Measurements from ENCODE around the gene NFU1.

Gene NFU1

GRCh38 chr2:69393963-69394362, 43.3 kb downstream of the NFU1 start:
- Histone ChIP-seq H3K27ac (ENCODE audit: extremely low read depth, low read depth, low read length) (no peak overlapping the region), H3K36me3 (ENCODE audit: control insufficient read depth in 2 of 2, insufficient read depth in 1 of 2, low read length in 2 of 2) (peaks cover 10 to 23% of the 10 kb centered on the region in 2 experiments; a peak in 2 of 3 replicates), H3K4me3 (ENCODE audit: low read depth, low read length) (no peak overlapping the region), H3K9me3 (ENCODE audit: control insufficient read depth, insufficient read depth, low read depth, low read length) (no peaks in the 10 kb centered on the region), H3K4me1 (ENCODE audit: control insufficient read depth, insufficient read depth, low read length) (no peaks in the 10 kb centered on the region)
- TF ChIP-seq ZNF223 (tag by site-specific recombination; IDR thresholded peaks at IDR 0.05), result no peak
- no peak for TF ChIP-seq INSM2 (tag by site-specific recombination; IDR thresholded peaks at IDR 0.05)
- TF ChIP-seq ZSCAN4 (tag by site-specific recombination; IDR thresholded peaks at IDR 0.05), result no peak
- TF ChIP-seq ZNF335 (tag by site-specific recombination; conservative IDR thresholded peaks at IDR 0.05), result no peak
- TF ChIP-seq ZNF280C (tag by site-specific recombination; IDR thresholded peaks at IDR 0.05), result no peak
- TF ChIP-seq OSR2 (tag by site-specific recombination; IDR thresholded peaks at IDR 0.05), result no peak
- TF ChIP-seq ZNF501 (tag by site-specific recombination; IDR thresholded peaks at IDR 0.05), result no peak
- no peak for TF ChIP-seq FEZF1 (tag by site-specific recombination; IDR thresholded peaks at IDR 0.05)
- TF ChIP-seq ZNF514 (tag by site-specific recombination; IDR thresholded peaks at IDR 0.05), result no peak
- TF ChIP-seq ZNF76 (tag by site-specific recombination; IDR thresholded peaks at IDR 0.05; ENCODE audit: borderline replicate concordance, low read depth), result no peak
- ChIA-PET POLR2A (interaction anchor here (0.7 kb wide), 1 partner anchor 17 kb away, joined by 3 read pairs; no protein-coding TSS in a partner anchor), CTCF (no interaction called here)

GRCh38 chr2:69390471-69390870, 46.8 kb downstream of the NFU1 start:
- Histone ChIP-seq H3K4me1 (ENCODE audit: control insufficient read depth, insufficient read depth, low read length) (no peaks in the 10 kb centered on the region), H3K4me3 (ENCODE audit: low read depth, low read length) (no peak overlapping the region), H3K36me3 (ENCODE audit: control insufficient read depth in 2 of 2, insufficient read depth in 1 of 2, low read length in 2 of 2) (peaks cover 4 to 10% of the 10 kb centered on the region in 2 experiments; a peak in 2 of 3 replicates), H3K9me3 (ENCODE audit: control insufficient read depth, insufficient read depth, low read depth, low read length) (no peaks in the 10 kb centered on the region), H3K27ac (ENCODE audit: extremely low read depth, low read depth, low read length) (no peak overlapping the region)
- ChIA-PET POLR2A (interaction anchor here (1.0 kb wide), 1 partner anchor 46 kb away, joined by 3 read pairs; no protein-coding TSS in a partner anchor), CTCF (interaction anchor here (0.5 to 1.5 kb wide), 6 partner anchors 9 to 323 kb away, joined by 3 to 6 read pairs (median 3); partner anchors contain the start of gene NFU1)
- TF ChIP-seq ZNF639 (tag by site-specific recombination; IDR thresholded peaks at IDR 0.05), result no peak
- no peak for TF ChIP-seq ZNF488 (tag by site-specific recombination; IDR thresholded peaks at IDR 0.05)
- TF ChIP-seq SP3 (tag by site-specific recombination; IDR thresholded peaks at IDR 0.05), result no peak
- no peak for TF ChIP-seq ZNF530 (tag by site-specific recombination; IDR thresholded peaks at IDR 0.05; ENCODE audit: low read depth)
- no peak for TF ChIP-seq ZEB2 (tag by site-specific recombination; IDR thresholded peaks at IDR 0.05)
- TF ChIP-seq ZNF843 (tag by site-specific recombination; IDR thresholded peaks at IDR 0.05), result no peak
- no peak for TF ChIP-seq ZNF335 (tag by site-specific recombination; conservative IDR thresholded peaks at IDR 0.05)
- TF ChIP-seq ZNF202 (tag by site-specific recombination; IDR thresholded peaks at IDR 0.05; ENCODE audit: borderline replicate concordance), result no peak
- TF ChIP-seq PRDM1 (tag by site-specific recombination; IDR thresholded peaks at IDR 0.05), result no peak
- TF ChIP-seq ZNF175 (tag by site-specific recombination; IDR thresholded peaks at IDR 0.05), result no peak
- no peak for TF ChIP-seq ZSCAN4 (tag by site-specific recombination; IDR thresholded peaks at IDR 0.05)
- no peak for TF ChIP-seq ZNF138 (tag by site-specific recombination; IDR thresholded peaks at IDR 0.05; ENCODE audit: borderline replicate concordance)
- no peak for TF ChIP-seq GLIS1 (tag by site-specific recombination; IDR thresholded peaks at IDR 0.05)
- TF ChIP-seq ZNF23 (tag by site-specific recombination; IDR thresholded peaks at IDR 0.05; ENCODE audit: borderline replicate concordance), result no peak
